Measurements from ENCODE around the gene ATAD3C. TPM values are rescaled to one million over a fixed set of nuclear protein-coding genes. Genes with fewer than 3 reads are reported as not detected.
A peak's percentile ranks its signal among the peaks of the same experiment; 100 is the strongest.

The ATAD3C gene
- total and polyA plus RNA-seq, 10 of the 15 experiments (the other 5 are each of a cell fraction or from before 2014, with no cell fraction given): 0.03 to 3.1 (median 0.86) TPM

DNA sequence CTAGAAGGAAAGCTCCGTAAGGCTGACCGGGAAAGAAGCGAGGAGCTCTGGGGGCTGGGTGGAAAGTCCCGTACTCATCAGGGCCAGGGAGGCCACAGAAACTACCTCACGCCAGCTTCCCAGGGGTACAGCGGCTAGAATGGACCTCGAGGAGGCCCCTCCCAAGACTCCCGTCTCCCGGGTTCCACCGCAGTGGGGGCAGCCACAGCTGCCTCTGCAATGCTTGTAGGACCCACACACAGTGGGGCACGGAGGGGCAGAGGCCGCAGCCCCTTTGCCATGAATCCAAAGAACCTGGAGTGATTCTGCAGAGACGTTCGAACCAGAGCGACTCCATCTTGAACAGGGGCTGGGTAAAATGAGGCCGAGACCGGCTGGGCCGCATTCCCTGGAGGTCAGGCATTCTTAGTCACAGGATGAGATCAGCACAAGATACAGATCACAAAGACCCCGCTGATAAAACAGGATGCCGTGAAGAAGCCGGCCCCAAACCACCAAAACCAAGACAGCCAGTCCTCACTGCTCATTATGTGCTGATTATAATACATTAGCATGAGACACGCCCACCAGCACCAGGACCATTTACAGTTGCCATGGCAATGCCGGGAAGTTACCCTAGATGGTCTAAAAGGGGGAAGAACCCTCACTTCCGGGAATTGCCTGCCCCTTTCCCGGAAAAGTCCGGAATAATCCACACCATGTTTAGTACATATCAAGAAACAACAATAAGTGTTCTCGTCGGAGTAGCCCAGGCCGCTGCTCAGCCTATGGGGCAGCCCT lies 26.8 kb upstream of the ATAD3C start:
- no peaks in the 10 kb centered on the region for H3K27me3 ChIP-seq (replicated peaks in 1 of 2; ENCODE audit: control insufficient read depth in 2 of 2, insufficient read depth in 2 of 2, low read length in 1 of 2)
- H3K36me3 ChIP-seq (ENCODE audit: control insufficient read depth in 2 of 2, insufficient read depth in 2 of 2, low read length in 1 of 2): no peaks in the 10 kb centered on the region
- no peaks in the 10 kb centered on the region for H3K79me2 ChIP-seq (ENCODE audit: control insufficient read depth, insufficient read depth, low read length)
- H2AFZ ChIP-seq (ENCODE audit: control insufficient read depth, low read depth, low read length): no peak overlapping the region
- ChIA-PET SMC1A (ENCODE audit: uncharacterized antibody, unreplicated experiment) (no interaction called here), POLR2A (interaction anchor here (0.9 to 2.2 kb wide), 4 partner anchors 14 to 16 kb away, joined by 3 to 9 read pairs (median 4); no protein-coding TSS in a partner anchor), CTCF (interaction anchor here (1.1 kb wide), 1 partner anchor 83 kb away, joined by 4 read pairs; no protein-coding TSS in a partner anchor), RAD21 (ENCODE audit: unreplicated experiment) (interaction anchor here (1.2 to 1.5 kb wide), 2 partner anchors 15 to 18 kb away, joined by 5 read pairs; no protein-coding TSS in a partner anchor)
- no peak for FAIRE-seq
- intact Hi-C loops (cut with micrococcal nuclease; ENCODE audit: unreplicated experiment) (no loop called here), in situ Hi-C loops (cut with MboI) (no loop called here)
- peaks cover 25% of the 10 kb centered on the region for H3K4me1 ChIP-seq (ENCODE audit: control insufficient read depth, insufficient read depth, low read length)
- no peaks in the 10 kb centered on the region for H3K9me3 ChIP-seq (replicated peaks; ENCODE audit: control insufficient read depth, insufficient read depth, low read length)
- 0 out of 2 replicates have a peak overlapping the region, but pooled peaks have one; percentile 15 for H3K4me2 ChIP-seq (ENCODE audit: control insufficient read depth, insufficient read depth)
- 51% methylated on average over 29 of the region's 29 CpGs for WGBS (ENCODE audit: insufficient coverage, insufficient replicate concordance, low lambda C conversion rate, missing lambda C conversion rate)
- H3K27ac ChIP-seq (ENCODE audit: control insufficient read depth, insufficient read depth): no peak overlapping the region
- no peak overlapping the region for H3K9ac ChIP-seq (ENCODE audit: control insufficient read depth, insufficient read depth, low read length)
- ATAC-seq: peak; percentile 54
- H4K20me1 ChIP-seq (ENCODE audit: control insufficient read depth, insufficient read depth): no peaks in the 10 kb centered on the region
- no peak overlapping the region for H3K4me3 ChIP-seq
- no peak for DNase-seq (ENCODE audit: low read depth, low spot score)
- no TSS peak for BruUV-seq (replicated peaks)
- TF ChIP-seq NR2F1 (conservative IDR thresholded peaks at IDR 0.05): peak; percentile 35
- TF ChIP-seq TARDBP (IDR thresholded peaks at IDR 0.05; ENCODE audit: borderline replicate concordance): no peak
- TF ChIP-seq, protein P1, sequence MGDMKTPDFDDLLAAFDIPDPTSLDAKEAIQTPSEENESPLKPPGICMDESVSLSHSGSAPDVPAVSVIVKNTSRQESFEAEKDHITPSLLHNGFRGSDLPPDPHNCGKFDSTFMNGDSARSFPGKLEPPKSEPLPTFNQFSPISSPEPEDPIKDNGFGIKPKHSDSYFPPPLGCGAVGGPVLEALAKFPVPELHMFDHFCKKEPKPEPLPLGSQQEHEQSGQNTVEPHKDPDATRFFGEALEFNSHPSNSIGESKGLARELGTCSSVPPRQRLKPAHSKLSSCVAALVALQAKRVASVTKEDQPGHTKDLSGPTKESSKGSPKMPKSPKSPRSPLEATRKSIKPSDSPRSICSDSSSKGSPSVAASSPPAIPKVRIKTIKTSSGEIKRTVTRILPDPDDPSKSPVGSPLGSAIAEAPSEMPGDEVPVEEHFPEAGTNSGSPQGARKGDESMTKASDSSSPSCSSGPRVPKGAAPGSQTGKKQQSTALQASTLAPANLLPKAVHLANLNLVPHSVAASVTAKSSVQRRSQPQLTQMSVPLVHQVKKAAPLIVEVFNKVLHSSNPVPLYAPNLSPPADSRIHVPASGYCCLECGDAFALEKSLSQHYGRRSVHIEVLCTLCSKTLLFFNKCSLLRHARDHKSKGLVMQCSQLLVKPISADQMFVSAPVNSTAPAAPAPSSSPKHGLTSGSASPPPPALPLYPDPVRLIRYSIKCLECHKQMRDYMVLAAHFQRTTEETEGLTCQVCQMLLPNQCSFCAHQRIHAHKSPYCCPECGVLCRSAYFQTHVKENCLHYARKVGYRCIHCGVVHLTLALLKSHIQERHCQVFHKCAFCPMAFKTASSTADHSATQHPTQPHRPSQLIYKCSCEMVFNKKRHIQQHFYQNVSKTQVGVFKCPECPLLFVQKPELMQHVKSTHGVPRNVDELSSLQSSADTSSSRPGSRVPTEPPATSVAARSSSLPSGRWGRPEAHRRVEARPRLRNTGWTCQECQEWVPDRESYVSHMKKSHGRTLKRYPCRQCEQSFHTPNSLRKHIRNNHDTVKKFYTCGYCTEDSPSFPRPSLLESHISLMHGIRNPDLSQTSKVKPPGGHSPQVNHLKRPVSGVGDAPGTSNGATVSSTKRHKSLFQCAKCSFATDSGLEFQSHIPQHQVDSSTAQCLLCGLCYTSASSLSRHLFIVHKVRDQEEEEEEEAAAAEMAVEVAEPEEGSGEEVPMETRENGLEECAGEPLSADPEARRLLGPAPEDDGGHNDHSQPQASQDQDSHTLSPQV (IDR thresholded peaks at IDR 0.05): peak; percentile 99
- TF ChIP-seq DPF2 (IDR thresholded peaks at IDR 0.05): peak; percentile 68; the same call in 1 of the 2 replicates
- TF ChIP-seq, protein P2, sequence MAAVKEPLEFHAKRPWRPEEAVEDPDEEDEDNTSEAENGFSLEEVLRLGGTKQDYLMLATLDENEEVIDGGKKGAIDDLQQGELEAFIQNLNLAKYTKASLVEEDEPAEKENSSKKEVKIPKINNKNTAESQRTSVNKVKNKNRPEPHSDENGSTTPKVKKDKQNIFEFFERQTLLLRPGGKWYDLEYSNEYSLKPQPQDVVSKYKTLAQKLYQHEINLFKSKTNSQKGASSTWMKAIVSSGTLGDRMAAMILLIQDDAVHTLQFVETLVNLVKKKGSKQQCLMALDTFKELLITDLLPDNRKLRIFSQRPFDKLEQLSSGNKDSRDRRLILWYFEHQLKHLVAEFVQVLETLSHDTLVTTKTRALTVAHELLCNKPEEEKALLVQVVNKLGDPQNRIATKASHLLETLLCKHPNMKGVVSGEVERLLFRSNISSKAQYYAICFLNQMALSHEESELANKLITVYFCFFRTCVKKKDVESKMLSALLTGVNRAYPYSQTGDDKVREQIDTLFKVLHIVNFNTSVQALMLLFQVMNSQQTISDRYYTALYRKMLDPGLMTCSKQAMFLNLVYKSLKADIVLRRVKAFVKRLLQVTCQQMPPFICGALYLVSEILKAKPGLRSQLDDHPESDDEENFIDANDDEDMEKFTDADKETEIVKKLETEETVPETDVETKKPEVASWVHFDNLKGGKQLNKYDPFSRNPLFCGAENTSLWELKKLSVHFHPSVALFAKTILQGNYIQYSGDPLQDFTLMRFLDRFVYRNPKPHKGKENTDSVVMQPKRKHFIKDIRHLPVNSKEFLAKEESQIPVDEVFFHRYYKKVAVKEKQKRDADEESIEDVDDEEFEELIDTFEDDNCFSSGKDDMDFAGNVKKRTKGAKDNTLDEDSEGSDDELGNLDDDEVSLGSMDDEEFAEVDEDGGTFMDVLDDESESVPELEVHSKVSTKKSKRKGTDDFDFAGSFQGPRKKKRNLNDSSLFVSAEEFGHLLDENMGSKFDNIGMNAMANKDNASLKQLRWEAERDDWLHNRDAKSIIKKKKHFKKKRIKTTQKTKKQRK (IDR thresholded peaks at IDR 0.05; ENCODE audit: low read depth, low read length): no peak
- TF ChIP-seq, protein P3, sequence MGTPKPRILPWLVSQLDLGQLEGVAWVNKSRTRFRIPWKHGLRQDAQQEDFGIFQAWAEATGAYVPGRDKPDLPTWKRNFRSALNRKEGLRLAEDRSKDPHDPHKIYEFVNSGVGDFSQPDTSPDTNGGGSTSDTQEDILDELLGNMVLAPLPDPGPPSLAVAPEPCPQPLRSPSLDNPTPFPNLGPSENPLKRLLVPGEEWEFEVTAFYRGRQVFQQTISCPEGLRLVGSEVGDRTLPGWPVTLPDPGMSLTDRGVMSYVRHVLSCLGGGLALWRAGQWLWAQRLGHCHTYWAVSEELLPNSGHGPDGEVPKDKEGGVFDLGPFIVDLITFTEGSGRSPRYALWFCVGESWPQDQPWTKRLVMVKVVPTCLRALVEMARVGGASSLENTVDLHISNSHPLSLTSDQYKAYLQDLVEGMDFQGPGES (IDR thresholded peaks at IDR 0.05): no peak
- no peak for TF ChIP-seq NBN (IDR thresholded peaks at IDR 0.05)
- TF ChIP-seq YY1 (IDR thresholded peaks at IDR 0.05; ENCODE audit: low read depth, low read length): 0 out of 2 replicates have a peak, but pooled peaks have one; percentile 21
- 0 out of 2 replicates have a peak, but pooled peaks have one; percentile 36 for TF ChIP-seq SMARCA5 (IDR thresholded peaks at IDR 0.05)
- peak; percentile 74 for TF ChIP-seq IKZF1 (conservative IDR thresholded peaks at IDR 0.05)
- TF ChIP-seq, protein P4, sequence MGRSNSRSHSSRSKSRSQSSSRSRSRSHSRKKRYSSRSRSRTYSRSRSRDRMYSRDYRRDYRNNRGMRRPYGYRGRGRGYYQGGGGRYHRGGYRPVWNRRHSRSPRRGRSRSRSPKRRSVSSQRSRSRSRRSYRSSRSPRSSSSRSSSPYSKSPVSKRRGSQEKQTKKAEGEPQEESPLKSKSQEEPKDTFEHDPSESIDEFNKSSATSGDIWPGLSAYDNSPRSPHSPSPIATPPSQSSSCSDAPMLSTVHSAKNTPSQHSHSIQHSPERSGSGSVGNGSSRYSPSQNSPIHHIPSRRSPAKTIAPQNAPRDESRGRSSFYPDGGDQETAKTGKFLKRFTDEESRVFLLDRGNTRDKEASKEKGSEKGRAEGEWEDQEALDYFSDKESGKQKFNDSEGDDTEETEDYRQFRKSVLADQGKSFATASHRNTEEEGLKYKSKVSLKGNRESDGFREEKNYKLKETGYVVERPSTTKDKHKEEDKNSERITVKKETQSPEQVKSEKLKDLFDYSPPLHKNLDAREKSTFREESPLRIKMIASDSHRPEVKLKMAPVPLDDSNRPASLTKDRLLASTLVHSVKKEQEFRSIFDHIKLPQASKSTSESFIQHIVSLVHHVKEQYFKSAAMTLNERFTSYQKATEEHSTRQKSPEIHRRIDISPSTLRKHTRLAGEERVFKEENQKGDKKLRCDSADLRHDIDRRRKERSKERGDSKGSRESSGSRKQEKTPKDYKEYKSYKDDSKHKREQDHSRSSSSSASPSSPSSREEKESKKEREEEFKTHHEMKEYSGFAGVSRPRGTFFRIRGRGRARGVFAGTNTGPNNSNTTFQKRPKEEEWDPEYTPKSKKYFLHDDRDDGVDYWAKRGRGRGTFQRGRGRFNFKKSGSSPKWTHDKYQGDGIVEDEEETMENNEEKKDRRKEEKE (IDR thresholded peaks at IDR 0.05): no peak
- no peak for TF ChIP-seq SUZ12 (IDR thresholded peaks at IDR 0.05; ENCODE audit: unreplicated experiment)

Measured in GM12878 (cell line).